ENCODE measurements around the gene CHRNA4. TPM values are rescaled to one million over a fixed set of nuclear protein-coding genes. Genes with fewer than 3 reads are reported as not detected.

The CHRNA4 gene
- total RNA-seq, 1 donor from 2014 or later, result 1.8 TPM

GRCh38 chr20:63320616-63321147 lies 40.5 kb downstream of the CHRNA4 start:
- no peak for DNase-seq

GRCh38 chr20:63320041-63320511 lies 41.1 kb downstream of the CHRNA4 start:
- DNase-seq, result no peak

DNA sequence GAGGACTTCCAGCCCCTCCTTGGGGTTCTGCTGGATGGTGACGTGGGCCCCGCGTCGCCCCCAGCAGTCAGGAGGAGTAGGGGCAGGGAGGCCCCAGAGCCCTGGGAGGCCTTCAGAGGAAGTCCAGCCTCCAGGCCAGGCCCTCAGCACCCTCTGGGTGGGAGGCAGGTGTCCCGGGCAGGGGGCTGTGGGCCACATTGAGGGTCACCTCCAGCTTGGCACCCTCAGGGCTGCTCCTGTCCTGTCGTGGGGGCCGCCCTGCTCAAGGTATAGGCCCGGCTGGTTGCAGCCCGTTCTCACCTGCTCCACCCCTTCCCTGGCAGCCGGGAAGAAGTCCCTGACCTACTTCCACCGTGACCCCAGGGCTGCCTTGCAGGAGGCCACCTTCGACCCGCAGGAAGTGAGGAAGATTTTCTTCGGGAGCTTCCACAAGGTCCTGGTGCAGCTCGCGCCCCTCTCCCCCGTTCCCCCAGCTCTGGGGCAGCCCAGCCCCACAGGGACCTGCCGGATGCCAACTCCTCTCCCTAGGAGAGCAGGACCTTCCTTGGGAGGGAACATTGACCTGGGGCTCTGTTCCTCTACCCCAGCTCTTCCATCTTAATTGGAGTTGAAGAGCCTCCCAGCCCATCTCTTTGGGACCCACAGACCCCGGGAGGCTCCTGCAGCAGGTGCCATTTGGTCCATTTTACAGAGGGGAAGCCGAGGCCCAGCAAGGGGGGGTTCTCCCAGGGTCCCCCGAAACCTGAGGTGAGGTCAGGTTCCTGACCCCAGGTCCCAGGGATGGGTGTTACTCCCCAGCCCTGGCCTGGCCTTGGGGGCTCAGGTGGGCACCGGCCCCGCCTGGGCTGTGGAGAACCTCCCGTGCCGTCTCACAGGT lies 41.7 kb downstream of the CHRNA4 start:
- DNase-seq, result no peak

- no peak for DNase-seq
Observed at GRCh38 chr20:63318391-63319163, 42.6 kb downstream of the CHRNA4 start.

- DNase-seq, result no peak
Observed at GRCh38 chr20:63317601-63318291, 43.4 kb downstream of the CHRNA4 start.

DNA sequence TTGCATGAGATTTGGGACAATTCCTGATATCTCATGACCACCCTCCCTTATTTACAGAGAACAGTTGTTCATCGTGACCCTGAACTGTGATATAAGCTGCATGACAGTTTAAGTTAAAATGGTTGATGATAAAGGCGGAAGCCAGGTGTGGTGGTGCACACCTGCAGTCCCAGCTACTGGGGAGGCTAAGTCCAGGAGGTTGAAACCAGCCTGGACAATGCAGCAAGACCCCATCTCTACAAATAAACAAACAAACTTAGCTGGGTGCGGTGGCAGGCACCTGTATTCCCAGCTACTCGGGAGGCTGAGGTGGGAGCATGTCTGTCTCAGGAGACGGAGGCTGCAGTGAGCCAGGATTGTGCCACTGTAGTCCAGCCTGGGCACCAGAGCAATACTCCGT lies 44.1 kb downstream of the CHRNA4 start:
- DNase-seq, result no peak

DNA sequence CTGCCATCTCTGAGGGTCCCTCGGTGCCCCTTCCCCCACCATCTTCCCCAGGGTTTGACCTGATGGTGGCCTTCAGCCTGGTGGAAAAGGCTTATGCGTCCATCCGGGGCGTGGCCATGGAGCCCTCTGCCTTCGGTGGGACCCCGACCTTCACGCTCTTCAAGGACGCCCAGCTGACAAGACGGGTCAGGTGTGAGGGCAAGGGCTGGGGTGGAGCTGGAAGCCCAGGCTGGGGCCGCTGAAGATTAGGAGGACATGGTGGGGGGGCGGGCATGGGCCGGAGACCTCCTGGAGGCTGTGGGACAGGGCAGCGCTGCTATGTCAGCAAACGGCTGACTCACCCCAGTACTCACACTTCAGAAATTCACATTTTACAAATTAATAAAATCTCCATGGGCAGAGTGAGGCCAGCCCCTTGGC lies 44.6 kb downstream of the CHRNA4 start:
- no peak for DNase-seq

GRCh38 chr20:63315731-63316491 lies 45.2 kb downstream of the CHRNA4 start:
- DNase-seq, result no peak

DNA sequence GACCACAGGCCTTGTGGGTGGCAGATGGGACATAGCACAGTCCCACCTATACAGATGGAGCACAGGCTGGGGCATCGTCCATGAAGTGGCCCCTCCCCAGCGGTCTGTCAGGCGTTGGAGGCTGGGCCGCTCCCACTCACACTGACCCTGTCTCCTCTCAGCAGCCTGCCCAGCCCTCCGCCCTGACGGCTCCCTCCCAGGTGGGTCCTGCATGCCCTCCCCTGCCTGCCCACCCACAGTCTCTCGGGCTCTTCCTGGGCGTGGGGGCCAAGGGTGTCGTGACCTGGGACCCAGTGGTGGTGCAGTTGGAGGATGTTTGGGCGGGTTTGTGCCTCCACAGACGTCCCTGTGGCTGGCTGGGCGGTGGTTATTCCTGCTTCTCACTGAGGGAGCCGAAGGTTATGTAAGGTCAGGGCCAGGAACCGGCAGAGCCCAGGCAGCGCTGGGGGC lies 45.9 kb downstream of the CHRNA4 start:
- DNase-seq, result no peak

DNA sequence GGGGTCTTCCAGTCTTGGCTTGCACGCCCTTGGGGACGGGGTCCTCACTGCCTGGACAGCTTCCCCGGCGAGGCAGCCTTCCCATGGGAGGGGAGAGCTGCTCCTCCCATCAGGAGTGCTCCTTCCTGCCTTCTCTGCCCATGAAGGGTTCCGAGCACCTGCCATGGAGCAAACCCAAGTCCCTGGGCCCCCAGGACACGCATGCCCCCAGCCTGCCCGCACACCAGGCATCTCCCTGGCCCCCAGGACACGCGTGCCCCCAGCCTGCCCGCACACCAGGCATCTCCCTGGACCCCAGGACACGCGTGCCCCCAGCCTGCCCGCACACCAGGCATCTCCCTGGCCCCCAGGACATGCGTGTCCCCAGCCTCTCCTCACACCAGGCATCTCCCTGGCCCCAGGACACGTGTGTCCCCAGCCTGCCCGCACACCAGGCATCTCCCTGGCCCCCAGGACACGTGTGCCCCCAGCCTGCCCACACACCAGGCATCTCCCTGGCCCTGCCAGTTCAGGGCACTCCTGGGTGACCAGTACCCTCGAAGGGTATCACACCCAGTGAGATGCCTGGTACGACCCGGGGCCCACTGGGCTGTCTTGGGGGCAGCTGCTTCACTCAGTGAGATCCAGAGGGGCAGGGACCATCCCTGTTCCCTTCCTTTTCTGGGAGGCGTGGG lies 46.4 kb downstream of the CHRNA4 start:
- DNase-seq, result no peak

GRCh38 chr20:63314015-63314471 lies 47.1 kb downstream of the CHRNA4 start:
- DNase-seq, result no peak

DNA sequence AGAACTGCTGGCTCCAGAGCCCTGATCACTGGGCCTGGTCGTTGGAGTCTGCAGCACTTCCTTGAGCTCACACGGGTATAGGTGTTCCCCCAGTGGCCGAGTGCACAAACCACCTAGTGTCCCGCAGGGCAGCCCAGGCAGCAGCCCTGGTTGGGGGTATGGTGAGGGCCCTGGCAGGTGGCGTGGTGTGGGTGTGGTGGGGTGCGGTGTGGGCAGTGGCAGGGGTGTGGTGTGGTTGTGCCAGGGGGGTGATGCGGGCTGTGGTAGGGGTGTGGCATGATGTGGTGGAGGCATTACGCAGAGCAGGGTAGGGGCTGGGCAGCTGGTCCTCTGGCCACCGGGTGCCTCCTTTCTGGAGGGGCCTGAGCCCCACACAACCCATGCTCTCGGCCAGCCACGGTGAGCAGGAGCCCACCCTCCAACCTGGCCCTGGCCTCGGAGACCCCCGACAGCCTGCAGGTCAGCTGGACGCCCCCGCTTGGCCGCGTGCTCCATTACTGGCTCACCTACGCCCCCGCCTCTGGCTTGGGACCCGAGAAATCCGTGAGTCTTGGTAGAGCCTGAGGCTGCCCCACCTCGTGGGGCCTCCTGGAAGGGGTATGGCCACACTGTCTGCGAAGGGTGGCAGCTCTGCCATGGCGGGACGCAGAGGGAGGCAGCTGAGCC lies 47.7 kb downstream of the CHRNA4 start:
- no peak for DNase-seq

GRCh38 chr20:63312690-63313348 lies 48.3 kb downstream of the CHRNA4 start:
- peak; percentile 89 for DNase-seq

DNA sequence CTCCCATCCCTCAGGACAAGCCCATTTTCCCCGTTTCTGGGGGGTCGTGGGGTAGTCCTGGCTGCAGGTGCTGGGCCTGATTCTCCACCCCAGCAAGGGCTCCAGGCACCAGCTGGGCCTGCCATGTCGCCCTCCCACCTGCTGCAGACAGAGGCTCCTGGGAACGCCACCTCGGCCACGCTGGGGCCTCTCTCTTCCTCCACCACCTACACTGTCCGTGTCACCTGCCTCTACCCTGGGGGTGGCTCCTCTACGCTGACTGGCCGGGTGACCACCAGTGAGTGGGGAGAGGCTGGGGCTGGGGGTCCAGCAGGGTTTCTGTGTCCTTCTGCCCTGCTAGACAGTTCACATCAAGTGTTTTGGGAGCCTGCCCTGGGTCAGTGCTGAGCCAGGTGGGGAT lies 48.9 kb downstream of the CHRNA4 start:
- no peak for DNase-seq

DNA sequence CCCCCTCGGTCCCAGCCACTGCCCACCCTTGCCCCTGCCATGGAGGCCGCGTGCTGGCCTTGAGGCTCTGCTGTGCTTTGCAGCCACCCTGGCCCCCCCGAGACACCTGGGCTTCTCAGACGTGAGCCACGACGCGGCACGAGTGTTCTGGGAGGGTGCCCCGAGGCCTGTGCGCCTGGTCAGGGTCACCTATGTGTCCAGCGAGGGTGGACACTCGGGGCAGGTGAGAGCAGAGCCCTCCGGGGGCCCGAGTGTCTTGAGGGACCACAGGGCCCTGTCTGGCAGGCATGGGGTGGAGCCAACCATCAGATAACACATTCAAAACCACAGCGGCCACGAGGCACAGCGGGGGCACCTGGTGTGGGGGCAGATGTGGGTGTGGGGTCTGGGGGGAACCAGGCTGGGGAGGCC lies 49.3 kb downstream of the CHRNA4 start:
- no peak for DNase-seq

DNA sequence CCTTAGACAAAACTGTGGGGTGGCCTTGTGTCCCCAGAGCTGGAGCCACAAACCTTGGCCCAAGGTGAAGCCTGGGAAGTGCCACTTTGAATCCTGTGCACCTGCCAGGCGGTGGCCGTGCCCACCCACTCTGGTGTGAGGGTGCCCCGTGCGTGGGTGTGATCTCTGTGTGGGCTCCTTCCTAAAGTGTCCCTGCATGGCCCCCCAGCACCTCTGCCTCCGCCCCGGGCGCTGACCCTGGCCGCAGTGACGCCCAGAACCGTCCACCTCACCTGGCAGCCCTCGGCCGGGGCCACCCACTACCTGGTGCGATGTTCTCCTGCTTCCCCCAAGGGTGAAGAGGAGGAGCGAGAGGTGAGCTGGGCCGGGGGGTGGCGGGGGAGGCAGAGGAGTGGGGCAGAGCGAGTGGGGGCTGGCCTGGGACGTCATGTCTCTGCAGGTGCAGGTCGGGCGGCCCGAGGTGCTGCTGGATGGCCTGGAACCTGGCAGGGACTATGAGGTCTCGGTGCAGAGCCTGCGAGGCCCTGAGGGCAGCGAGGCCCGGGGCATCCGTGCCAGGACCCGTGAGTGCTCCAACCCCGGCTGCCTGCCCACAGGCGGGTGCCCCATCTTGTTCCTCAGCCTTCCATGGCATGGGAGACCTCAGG lies 49.8 kb downstream of the CHRNA4 start:
- DNase-seq, result no peak

DNA sequence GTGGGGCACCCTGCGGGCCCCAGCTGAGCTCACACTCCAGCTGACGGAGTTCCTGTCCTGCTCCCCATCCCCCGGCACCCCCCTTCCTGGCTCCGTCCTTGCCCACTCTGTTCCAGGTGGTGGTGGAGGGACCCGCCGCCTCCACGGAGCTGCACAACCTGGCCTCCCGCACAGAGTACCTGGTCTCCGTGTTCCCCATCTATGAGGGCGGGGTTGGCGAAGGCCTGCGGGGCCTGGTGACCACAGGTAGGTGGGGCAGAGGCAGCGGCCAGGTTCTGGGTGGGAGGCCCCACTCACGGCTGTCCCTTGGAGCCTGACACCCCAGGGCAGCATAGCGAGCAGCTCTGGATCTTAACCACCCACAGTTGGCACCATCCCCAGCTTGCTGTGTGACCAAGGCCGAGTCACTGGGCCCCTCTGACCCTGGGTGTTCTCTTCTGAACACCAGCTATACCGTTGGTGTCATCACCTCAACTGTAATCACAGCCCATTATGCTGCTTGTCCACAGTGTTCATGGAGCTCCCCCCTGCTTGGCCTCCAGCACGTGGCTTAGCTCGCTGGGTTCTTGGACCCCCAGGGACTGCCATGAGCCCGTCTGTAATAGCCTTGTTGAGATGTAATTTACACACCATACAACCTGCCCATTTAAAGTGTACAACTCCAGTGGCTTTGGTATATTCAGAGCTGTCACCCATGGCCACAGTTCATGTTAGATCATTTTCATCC lies 50.7 kb downstream of the CHRNA4 start:
- no peak for DNase-seq

Data from tongue (tissue), 2 donors.